GM21360 (cell line): Measurements from ENCODE around the gene TAGLN.
"Not testable (repeated sequence)": the region's sequence is repeated elsewhere in the genome, so short reads cannot be mapped to it uniquely, and the experiment has no call there.

Source experiments
- ATAC-seq: cut with Tn5 transposase; IDR thresholded peaks from one replicate; pipeline ENCODE4 v1.9.1; 2021; ENCODE audit warnings: mild to moderate bottlenecking, moderate library complexity; ENCODE audit not compliant: unreplicated experiment

TAGLN gene

DNA sequence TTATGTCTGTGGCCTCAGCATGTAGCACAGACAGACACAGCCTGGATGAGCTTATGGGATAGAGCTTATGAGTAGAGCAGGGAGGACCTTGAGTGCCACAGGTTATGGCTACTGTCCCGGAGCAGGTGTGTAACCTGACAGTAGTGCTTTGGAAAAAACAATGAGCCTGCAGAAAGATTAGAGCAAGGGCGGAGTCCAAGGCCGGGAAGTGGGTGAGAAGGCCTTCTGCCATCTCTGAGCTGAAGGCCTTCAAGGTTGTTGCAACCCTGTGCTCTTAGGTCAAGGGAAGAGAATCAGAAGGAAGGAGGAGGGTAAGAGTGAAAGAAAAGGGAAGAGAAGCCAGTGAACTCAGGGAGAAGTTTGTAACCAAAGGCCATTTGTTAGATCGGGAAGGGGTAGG, 3.9 kb upstream of the TAGLN start:
- no peak for ATAC-seq

DNA sequence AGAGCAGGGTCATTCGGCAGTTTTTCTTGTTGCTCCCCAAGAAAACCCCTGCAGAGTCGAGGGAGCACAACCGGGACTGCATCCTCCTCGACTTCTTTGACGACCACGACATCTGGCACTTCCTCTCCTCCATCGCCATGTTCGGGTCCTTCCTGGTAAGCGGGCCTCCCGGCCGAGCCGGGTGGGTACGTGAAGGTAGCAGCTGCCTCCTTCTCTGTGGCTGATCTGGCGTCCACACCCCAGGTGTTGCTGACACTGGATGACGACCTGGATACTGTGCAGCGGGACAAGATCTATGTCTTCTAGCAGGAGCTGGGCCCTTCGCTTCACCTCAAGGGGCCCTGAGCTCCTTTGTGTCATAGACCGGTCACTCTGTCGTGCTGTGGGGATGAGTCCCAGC, 3.4 kb upstream of the TAGLN start:
- no peak for ATAC-seq

- ATAC-seq = no peak
Observed at GRCh38 chr11:117197006-117197405, 2.2 kb upstream of the TAGLN start.

GRCh38 chr11:117197516-117198456, 1.4 kb upstream of the TAGLN start:
- no peak for ATAC-seq

GRCh38 chr11:117198613-117199012, 557 bp upstream of the TAGLN start:
- ATAC-seq = no peak

GRCh38 chr11:117199916-117200812, 994 bp downstream of the TAGLN start:
- ATAC-seq = no peak

DNA sequence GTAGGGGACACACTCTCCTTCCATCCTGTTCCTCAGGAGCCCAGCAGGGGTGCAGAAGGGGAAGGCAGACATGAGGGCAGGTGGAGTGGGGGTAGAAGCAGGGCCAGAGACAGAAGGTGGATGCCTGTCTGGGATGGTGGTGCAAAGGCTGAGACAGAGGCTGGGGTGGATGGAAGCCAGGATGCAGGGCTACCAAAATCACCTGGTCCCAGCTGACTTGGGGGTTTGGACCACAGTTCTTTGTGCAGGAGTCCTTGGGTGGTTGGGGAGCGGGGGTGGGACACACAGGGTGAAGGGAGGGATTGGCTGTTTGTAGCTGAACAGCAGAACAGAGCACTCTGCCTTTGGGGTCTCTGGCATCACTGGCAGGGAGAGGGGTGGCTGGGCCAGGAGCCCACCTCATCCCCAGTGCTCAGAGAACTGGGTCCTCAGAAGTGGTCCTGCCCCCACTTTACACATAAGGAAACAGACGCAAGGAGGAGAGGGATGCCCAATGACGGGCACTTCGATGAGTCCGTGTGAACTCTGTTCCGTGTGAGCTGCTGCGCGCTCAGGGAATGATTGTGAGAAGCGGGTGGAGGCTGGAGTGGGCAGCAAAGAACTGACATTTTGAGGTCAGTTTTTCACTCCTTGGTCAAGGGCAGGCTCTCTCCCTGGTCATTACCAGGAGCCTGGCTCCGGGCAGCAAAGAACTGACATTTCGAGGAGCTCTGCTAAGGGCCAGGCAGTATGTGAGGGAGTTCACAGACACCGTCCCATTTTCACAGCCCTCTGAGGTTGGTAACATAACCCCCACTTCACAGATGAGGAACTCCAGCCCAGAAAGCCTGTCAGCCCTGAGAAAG, 1.9 kb downstream of the TAGLN start:
- ATAC-seq = no peak

GRCh38 chr11:117201658-117202305, 2.6 kb downstream of the TAGLN start:
- no peak for ATAC-seq

DNA sequence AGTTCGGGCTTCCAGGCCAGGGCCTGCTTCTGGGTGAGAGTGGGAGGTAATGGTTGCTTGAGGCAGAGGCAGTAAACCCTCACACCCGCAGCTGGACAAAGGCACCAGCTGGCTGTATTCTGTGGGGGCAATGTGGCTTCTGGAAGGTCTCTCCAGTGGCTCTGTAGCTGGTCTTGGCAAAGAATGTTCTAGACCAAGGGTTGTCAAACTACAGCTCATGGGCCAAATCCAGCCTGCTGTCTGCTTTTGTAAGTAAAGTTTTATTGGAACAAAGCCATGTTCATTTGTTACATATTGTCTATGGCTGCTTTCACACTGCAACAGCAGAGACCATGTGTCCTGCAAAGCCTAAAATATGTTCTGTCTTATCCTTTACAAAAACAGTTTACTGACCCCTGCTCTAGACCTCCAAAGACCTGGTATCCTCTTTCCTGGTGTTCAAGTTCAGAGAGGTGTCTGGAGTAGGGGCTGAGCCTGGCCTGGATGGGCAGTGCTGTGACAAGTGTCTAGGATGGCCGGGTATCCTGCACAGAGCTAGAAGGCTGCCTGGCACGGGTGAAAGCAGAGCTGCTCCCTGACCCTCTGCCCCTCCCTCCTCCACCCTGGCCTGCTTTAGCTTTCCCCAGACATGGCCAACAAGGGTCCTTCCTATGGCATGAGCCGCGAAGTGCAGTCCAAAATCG, 3.4 kb downstream of the TAGLN start:
- ATAC-seq = no peak

DNA sequence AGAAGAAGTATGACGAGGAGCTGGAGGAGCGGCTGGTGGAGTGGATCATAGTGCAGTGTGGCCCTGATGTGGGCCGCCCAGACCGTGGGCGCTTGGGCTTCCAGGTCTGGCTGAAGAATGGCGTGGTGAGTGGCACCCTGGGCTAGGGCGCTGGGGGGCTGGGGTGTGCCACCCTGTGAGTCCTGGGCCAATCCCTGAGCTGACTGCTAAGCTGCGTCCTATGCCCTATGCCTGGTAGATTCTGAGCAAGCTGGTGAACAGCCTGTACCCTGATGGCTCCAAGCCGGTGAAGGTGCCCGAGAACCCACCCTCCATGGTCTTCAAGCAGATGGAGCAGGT, 3.9 kb downstream of the TAGLN start:
- ATAC-seq = no peak

- ATAC-seq = no peak
Observed at GRCh38 chr11:117204283-117205080, 5.3 kb downstream of the TAGLN start.

- ATAC-seq = no peak
Observed at GRCh38 chr11:117205211-117205818, 6.1 kb downstream of the TAGLN start.

- not testable (repeated sequence) for ATAC-seq
Observed at GRCh38 chr11:117206111-117206510, 6.9 kb downstream of the TAGLN start.

DNA sequence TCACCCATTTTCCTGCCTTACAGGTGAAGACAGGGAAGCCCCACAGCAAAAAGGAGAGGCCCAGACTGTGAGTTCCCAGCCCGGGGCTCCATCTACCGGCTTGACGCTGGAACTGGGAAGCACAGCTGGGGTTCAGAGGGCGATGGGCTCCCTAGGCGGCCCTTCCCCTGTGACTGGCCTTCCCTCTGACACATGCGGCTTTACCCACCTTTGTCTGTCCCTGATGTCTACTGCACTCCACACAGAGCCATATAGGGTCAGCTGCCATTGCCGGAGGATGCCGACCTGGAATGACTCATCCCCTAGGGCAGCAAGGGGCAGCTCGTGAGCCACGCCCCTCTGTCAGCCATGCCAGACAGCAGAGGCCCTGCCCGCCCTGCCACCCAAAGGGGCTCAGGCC, 7.7 kb downstream of the TAGLN start:
- not testable (repeated sequence) for ATAC-seq

- not testable (repeated sequence) for ATAC-seq
Observed at GRCh38 chr11:117207481-117207880, 8.3 kb downstream of the TAGLN start.

DNA sequence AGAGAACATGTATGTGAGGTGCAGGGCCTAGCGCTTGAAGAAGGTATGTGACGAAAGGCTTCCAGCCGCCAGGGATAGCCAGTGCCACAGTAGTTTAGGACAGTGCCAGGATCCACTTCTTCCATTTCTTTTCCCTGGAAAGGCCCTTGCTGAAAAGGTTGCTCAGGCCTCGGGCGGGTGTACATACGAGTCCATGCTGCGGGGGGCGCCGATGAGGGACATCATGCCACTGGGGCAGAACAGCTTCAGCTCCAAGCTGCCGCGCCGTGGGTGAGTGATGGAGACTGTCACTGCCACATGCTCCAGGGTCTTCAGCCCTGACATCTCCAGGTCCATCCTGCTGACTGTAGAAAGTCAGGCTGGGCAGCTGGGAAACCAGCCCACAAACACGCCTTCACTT, 9.5 kb downstream of the TAGLN start:
- ATAC-seq = not testable (repeated sequence)

DNA sequence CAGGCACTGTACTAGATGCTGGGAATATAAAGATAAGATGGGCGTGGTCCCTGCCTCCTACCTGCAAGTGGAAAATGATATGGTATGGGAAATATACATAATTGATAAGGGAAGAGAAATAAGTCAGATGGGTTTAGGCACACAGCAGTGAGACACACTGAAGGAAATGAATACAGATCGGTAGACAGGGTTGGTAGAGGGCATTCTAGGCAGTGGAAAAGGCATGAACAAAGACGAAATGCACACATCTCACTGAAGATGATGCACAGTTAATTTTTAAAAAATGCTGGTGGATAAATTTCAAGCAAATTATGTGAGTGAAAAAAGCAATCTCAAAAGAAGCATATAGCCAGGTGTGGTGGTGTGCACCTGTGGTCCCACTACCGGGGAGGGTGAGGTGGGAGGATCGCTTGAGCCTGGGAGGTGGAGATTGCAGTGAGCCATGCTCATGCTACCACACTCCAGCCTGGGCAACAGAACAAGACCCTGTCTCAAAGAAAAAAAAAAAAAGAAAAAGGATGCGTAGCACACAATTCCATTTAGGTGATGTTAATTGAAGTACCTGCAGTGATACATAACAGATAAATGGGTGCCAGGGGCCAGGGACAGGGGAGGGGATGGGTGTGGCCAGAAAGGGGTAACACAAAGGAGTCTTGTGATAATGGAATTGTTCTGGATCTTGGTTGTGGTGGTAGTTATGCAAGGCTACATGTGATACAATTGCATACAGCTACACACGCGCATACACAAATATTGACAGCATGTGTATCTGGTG, 10.4 kb downstream of the TAGLN start:
- ATAC-seq = not testable (repeated sequence)

DNA sequence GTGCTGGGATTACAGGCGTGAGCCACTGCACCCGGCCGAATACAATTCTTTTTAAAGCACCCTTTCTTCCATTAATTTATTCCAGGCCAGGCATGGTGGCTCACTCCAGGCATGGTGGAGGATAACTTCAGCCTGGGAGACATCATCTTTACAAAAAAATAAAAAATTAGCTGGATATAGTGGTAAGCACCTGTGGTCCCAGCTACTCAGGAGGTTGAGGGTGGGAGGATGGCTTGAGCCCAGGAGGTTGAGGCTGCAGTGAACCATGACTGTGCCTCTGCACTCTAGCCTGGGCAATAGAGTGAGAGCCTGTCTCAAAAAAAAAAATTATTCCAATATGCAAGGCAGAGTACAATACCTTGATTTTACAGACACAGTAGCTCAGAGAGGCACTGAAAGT, 11.4 kb downstream of the TAGLN start:
- ATAC-seq = no peak
